H9 (cell line): ENCODE data around the gene SP140L. TPM values are rescaled to one million over a fixed set of nuclear protein-coding genes. Genes with fewer than 3 reads are reported as not detected.

Experiments
- DNase-seq: peaks from one replicate; pipeline ENCODE4 v3.0.0-alpha.2; 2017
- H2AFZ ChIP-seq: one replicate; pipeline ENCODE4 v1.6.1; 2013; ENCODE audit warnings: mild to moderate bottlenecking, low read length, control low read depth, moderate library complexity
- H2AK5ac ChIP-seq: 2 replicates; pipeline ENCODE4 v1.6.1; 2013; ENCODE audit warnings: low read length, control low read depth, mixed read lengths; ENCODE audit not compliant: insufficient read length
- H2BK120ac ChIP-seq: one replicate; pipeline ENCODE4 v1.6.1; 2013; ENCODE audit warnings: low read depth, mild to moderate bottlenecking, low read length, control low read depth, inconsistent platforms; ENCODE audit not compliant: poor library complexity, severe bottlenecking
- H2BK12ac ChIP-seq: 2 replicates; pipeline ENCODE4 v1.6.1; 2013; ENCODE audit warnings: low read length, control low read depth, mixed read lengths, low read depth; ENCODE audit not compliant: insufficient read length
- H2BK15ac ChIP-seq: 2 replicates; pipeline ENCODE4 v1.6.1; 2013; ENCODE audit warnings: low read depth, low read length, control low read depth
- H2BK20ac ChIP-seq: one replicate; pipeline ENCODE4 v1.6.1; 2013; ENCODE audit warnings: low read depth, mild to moderate bottlenecking, low read length, control low read depth, inconsistent platforms; ENCODE audit not compliant: poor library complexity, severe bottlenecking
- H2BK5ac ChIP-seq: 2 replicates; pipeline ENCODE4 v1.6.1; 2013; ENCODE audit warnings: low read length, control low read depth, mixed read lengths; ENCODE audit not compliant: insufficient read length
- H3K14ac ChIP-seq: 2 replicates; pipeline ENCODE4 v1.6.1; 2013; ENCODE audit warnings: low read length, control low read depth; ENCODE audit not compliant: insufficient read depth
- H3K18ac ChIP-seq: 2 replicates; pipeline ENCODE4 v1.6.1; 2013; ENCODE audit warnings: low read depth, mild to moderate bottlenecking, mixed read lengths, low read length, control low read depth; ENCODE audit not compliant: insufficient read length
- H3K23ac ChIP-seq: 2 replicates; pipeline ENCODE4 v1.6.1; 2013; ENCODE audit warnings: low read length, control low read depth, mixed read lengths, low read depth; ENCODE audit not compliant: insufficient read length
- H3K23me2 ChIP-seq: 2 replicates; pipeline ENCODE4 v1.6.1; 2013; ENCODE audit warnings: low read depth, mild to moderate bottlenecking, mixed read lengths, low read length, control low read depth; ENCODE audit not compliant: insufficient read length, poor library complexity, severe bottlenecking
- H3K27ac ChIP-seq: 2 replicates; pipeline ENCODE4 v1.5.1; 2013; ENCODE audit warnings: low read length, control low read depth, mixed read lengths, low read depth; ENCODE audit not compliant: insufficient read length
- H3K27me3 ChIP-seq: 2 replicates; pipeline ENCODE4 v1.6.1; 2013; ENCODE audit warnings: low read length, control low read depth, inconsistent platforms; ENCODE audit not compliant: insufficient read depth
- H3K4ac ChIP-seq: 2 replicates; pipeline ENCODE4 v1.6.1; 2013; ENCODE audit warnings: low read depth, mild to moderate bottlenecking, control low read depth, inconsistent platforms, low read length, moderate library complexity
- H3K4me1 ChIP-seq: 2 replicates; pipeline ENCODE4 v1.6.1; 2013; ENCODE audit warnings: low read length, control low read depth, inconsistent platforms; ENCODE audit not compliant: insufficient read depth
- H3K4me2 ChIP-seq: 2 replicates; pipeline ENCODE4 v1.6.1; 2013; ENCODE audit warnings: low read length, control low read depth, mixed read lengths; ENCODE audit not compliant: insufficient read length, insufficient read depth
- H3K56ac ChIP-seq: 2 replicates; pipeline ENCODE4 v1.6.1; 2013; ENCODE audit warnings: low read depth, mild to moderate bottlenecking, mixed read lengths, low read length, control low read depth; ENCODE audit not compliant: insufficient read length
- H3K79me1 ChIP-seq: 2 replicates; pipeline ENCODE4 v1.6.1; 2013; ENCODE audit warnings: low read depth, mild to moderate bottlenecking, moderate library complexity, low read length, control low read depth, inconsistent platforms; ENCODE audit not compliant: insufficient read depth, poor library complexity, severe bottlenecking
- H3K79me2 ChIP-seq: 2 replicates; pipeline ENCODE4 v1.6.1; 2013; ENCODE audit warnings: low read length, control low read depth, inconsistent platforms; ENCODE audit not compliant: insufficient read depth
- H3K9ac ChIP-seq: 2 replicates; pipeline ENCODE4 v1.6.1; 2013; ENCODE audit warnings: low read length, control low read depth, mixed read lengths; ENCODE audit not compliant: insufficient read length; ENCODE audit errors: extremely low read depth
- H3K9me3 ChIP-seq: one replicate; pipeline ENCODE4 v1.6.1; 2013; ENCODE audit warnings: low read depth, low read length, inconsistent platforms; ENCODE audit not compliant: control insufficient read depth
- H3T11ph ChIP-seq: one replicate; pipeline ENCODE4 v1.6.1; 2013; ENCODE audit warnings: mild to moderate bottlenecking, low read length, control low read depth, inconsistent platforms
- H4K20me1 ChIP-seq: one replicate; pipeline ENCODE4 v1.6.1; 2013; ENCODE audit not compliant: control insufficient read depth, insufficient read length, insufficient read depth
- H4K5ac ChIP-seq: 2 replicates; pipeline ENCODE4 v1.6.1; 2013; ENCODE audit warnings: low read depth, mild to moderate bottlenecking, mixed read lengths, low read length, control low read depth; ENCODE audit not compliant: insufficient read length
- H4K8ac ChIP-seq: replicated peaks from 2 replicates; pipeline ENCODE4 v1.6.1; 2013; ENCODE audit warnings: low read length, control low read depth, mixed read lengths, low read depth; ENCODE audit not compliant: insufficient read length
- H4K91ac ChIP-seq: 2 replicates; pipeline ENCODE4 v1.6.1; 2013; ENCODE audit warnings: low read depth, mild to moderate bottlenecking, moderate library complexity, mixed read lengths, low read length, control low read depth; ENCODE audit not compliant: insufficient read length
- H3K27ac Mint-ChIP-seq, 3 experiments: 2 replicates in 2 of 3; 3 replicates in 1 of 3; pipeline ENCODE4 v1.8.0; 2020 to 2021; ENCODE audit warnings: mixed read lengths in 3 of 3, mild to moderate bottlenecking in 1 of 3, moderate library complexity in 1 of 3
- H3K27me3 Mint-ChIP-seq: 2 replicates; pipeline ENCODE4 v1.8.0; 2021; ENCODE audit warnings: low read depth, mild to moderate bottlenecking, moderate library complexity, mixed read lengths
- H3K36me3 Mint-ChIP-seq, 3 experiments: 2 replicates in 2 of 3; 3 replicates in 1 of 3; pipeline ENCODE4 v1.8.0; 2020 to 2021; ENCODE audit warnings: low read depth in 3 of 3, mixed read lengths in 3 of 3; ENCODE audit not compliant: insufficient read depth in 1 of 3
- H3K4me1 Mint-ChIP-seq, 2 experiments: 2 replicates each; pipeline ENCODE4 v1.8.0; 2020; ENCODE audit warnings: mixed read lengths in 2 of 2
- H3K4me3 Mint-ChIP-seq, 2 experiments: 2 replicates in 1 of 2; 3 replicates in 1 of 2; pipeline ENCODE4 v1.8.0; 2020 to 2021; ENCODE audit warnings: mild to moderate bottlenecking in 2 of 2, mixed read lengths in 2 of 2, moderate library complexity in 1 of 2
- H3K9me3 Mint-ChIP-seq, 2 experiments: 2 replicates in 1 of 2; 3 replicates in 1 of 2; pipeline ENCODE4 v1.8.0; 2020; ENCODE audit warnings: mild to moderate bottlenecking in 2 of 2, mixed read lengths in 2 of 2, moderate library complexity in 1 of 2
- CTCF ChIP-seq: fragments of 200-600 bp; sonication (generic); conservative IDR thresholded peaks from 3 replicates; pipeline ENCODE4 v1.8.0; 2021; ENCODE audit warnings: antibody characterized with exemption, mild to moderate bottlenecking
- WGBS: extraction: QIAGEN DNeasy Blood & Tissue Kit; methylation state at CpG from one replicate; pipeline ENCODE4 v1.1.7; 2013; ENCODE audit warnings: missing lambda C conversion rate, low lambda C conversion rate, mixed read lengths; ENCODE audit not compliant: insufficient read length; ENCODE audit errors: extremely low coverage; 5-methylcytosine and 5-hydroxymethylcytosine counted together
- total RNA-seq: library from RNA; stranded (reverse); gene quantifications from 2 replicates; pipeline ENCODE4 v1.2.1, GENCODE V29; 2021

SP140L gene
- total RNA-seq, 1 experiment from 2014 or later = 1.3 TPM

GRCh38 chr2:230306474-230306873, 20.5 kb upstream of the SP140L start:
- Histone ChIP-seq H3K18ac (no peak overlapping the region), H4K8ac (no peak overlapping the region), H2AFZ (no peak overlapping the region), H3K79me1 (no peaks in the 10 kb centered on the region), H4K20me1 (no peaks in the 10 kb centered on the region), H3K9me3 (no peaks in the 10 kb centered on the region), H4K91ac (no peak overlapping the region), H3K14ac (no peak overlapping the region; the same call in 1 of the 2 replicates), H3K23ac (no peak overlapping the region), H2BK5ac (no peak overlapping the region), H3K4ac (no peak overlapping the region), H3K23me2 (no peaks in the 10 kb centered on the region), H3K79me2 (no peaks in the 10 kb centered on the region), H3K56ac (no peak overlapping the region), H3T11ph (no peak overlapping the region), H3K4me1 (no peaks in the 10 kb centered on the region), H2BK20ac (no peak overlapping the region), H2BK15ac (no peak overlapping the region), H2BK120ac (no peak overlapping the region), H3K27ac (no peak overlapping the region), H3K27me3 (no peaks in the 10 kb centered on the region), H2BK12ac (no peak overlapping the region), H2AK5ac (no peak overlapping the region), H4K5ac (no peak overlapping the region), H3K4me2 (no peak overlapping the region), H3K9ac (no peak overlapping the region)
- DNase-seq = no peak
- H3K4me3 Mint-ChIP-seq = no peak overlapping the region
- no peaks in the 10 kb centered on the region; the same call in 1 of the 2 replicates for H3K27me3 Mint-ChIP-seq
- peaks cover 1 to 2% of the 10 kb centered on the region in 2 experiments for H3K4me1 Mint-ChIP-seq
- peaks cover 21 to 24% of the 10 kb centered on the region in 2 experiments; a peak in 4 of 5 replicates for H3K9me3 Mint-ChIP-seq
- WGBS = no CpG with 5 or more reads among the region's 2 CpGs
- H3K27ac Mint-ChIP-seq = no peak overlapping the region; a peak in 1 of 7 replicates
- peaks cover 0 to 12% (median 4%) of the 10 kb centered on the region in 3 experiments; a peak in 3 of 7 replicates for H3K36me3 Mint-ChIP-seq
- no peak for TF ChIP-seq CTCF
